GM12865 (cell line): Measurements from ENCODE around the gene AXIN1.
A peak's percentile ranks its signal among the peaks of the same experiment; 100 is the strongest.

Experiments
- DNase-seq: peaks from one replicate; pipeline ENCODE4 v3.0.0; 2010; ENCODE audit warnings: low read depth
- H3K4me3 ChIP-seq: 2 replicates; pipeline ENCODE4 v1.5.1; 2011; ENCODE audit warnings: mild to moderate bottlenecking, low read depth, low read length, control low read depth
- TF ChIP-seq, protein P1 (sequence below): IDR thresholded peaks from 2 replicates; pipeline ENCODE4 v1.5.1; 2011; ENCODE audit warnings: low read length, control low read depth, low read depth, inconsistent platforms; ENCODE audit not compliant: insufficient read depth; ENCODE audit errors: missing control alignments

AXIN1 gene

DNA sequence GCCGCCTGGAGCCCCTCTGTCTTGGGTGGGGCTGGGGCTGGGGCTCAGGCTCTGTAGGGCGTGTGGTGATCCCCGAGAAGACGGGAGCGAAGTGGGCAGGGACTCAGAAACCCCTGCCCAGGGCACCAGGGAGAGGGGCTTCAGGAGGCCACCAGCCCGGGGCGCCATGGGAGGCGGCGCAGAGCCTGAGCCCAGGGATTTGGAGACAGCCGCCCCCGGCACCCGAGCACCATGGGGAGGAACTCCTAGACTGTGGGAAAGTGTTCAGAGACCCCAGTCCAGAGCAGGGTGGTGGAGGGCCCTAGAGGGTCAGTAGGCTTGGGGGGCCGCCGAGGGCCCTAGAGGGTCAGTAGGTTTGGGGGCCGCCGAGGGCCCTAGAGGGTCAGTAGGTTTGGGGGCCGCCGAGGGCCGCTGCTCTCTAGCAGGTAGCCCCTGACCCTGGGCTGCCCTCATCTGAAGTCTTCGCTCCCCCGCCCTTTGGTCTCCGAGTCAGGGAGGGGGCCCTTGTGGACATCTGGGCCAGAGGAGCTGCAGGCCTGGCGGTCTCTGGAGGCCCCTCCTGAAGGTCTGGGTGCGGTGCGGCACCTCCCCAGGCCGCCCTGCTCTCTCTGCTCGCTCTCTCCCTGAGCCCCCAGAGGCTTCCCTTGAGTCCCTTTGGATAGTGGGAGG lies 71.4 kb downstream of the AXIN1 start:
- TF ChIP-seq, protein P1, sequence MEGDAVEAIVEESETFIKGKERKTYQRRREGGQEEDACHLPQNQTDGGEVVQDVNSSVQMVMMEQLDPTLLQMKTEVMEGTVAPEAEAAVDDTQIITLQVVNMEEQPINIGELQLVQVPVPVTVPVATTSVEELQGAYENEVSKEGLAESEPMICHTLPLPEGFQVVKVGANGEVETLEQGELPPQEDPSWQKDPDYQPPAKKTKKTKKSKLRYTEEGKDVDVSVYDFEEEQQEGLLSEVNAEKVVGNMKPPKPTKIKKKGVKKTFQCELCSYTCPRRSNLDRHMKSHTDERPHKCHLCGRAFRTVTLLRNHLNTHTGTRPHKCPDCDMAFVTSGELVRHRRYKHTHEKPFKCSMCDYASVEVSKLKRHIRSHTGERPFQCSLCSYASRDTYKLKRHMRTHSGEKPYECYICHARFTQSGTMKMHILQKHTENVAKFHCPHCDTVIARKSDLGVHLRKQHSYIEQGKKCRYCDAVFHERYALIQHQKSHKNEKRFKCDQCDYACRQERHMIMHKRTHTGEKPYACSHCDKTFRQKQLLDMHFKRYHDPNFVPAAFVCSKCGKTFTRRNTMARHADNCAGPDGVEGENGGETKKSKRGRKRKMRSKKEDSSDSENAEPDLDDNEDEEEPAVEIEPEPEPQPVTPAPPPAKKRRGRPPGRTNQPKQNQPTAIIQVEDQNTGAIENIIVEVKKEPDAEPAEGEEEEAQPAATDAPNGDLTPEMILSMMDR, result no peak
- H3K4me3 ChIP-seq, result no peak overlapping the region
- no peak for DNase-seq

DNA sequence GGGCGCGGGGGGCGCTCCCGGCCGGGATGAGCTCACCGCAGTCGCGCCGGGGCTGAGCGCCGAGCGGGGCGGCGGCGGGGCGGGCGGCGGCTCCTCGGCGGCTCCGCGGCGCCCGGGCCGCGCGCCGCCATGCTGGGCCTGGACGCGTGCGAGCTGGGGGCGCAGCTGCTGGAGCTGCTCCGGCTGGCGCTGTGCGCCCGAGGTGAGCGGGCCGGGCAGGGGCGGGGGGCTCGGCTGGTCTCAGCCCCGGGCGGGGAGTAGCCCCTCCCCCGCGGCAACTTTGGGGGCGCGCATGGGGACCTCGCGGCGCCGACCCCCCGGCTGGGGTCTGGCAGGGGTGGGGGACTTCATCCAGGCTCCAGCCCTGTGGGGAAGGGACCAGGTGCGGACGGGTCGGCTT lies 72.0 kb downstream of the AXIN1 start, which contains the start of gene ARHGDIG:
ARHGDIG (plus strand) TSS at position 40 of the 400 bp plus-strand sequence; CDS start at position 130, 90 bp downstream.
- TF ChIP-seq, protein P1, result no peak
- H3K4me3 ChIP-seq, result no peak within 1 kb of the TSS
- DNase-seq, result no peak

DNA sequence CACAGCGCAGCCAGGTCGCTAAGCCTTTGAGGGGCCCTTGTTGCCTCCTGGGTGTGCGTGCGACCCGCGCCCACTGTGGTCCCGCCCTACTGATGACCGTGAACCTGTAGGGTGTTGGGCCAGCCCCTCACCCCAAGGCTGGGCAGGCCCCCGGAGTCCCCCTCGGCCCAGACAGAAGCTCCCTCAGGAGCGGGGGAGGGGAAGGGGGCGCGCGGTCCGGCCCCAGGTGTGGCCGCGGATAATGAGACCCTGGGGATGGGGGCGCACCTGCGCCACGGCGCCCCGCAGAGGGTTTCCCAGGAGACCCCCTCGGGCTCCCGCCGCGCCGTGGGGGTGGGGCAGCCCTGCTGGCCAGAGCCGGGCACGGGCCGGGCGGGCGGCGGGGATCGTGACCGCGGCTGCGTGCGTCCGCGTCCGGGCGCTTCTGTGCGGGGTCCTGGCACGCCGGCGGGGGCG lies 72.5 kb downstream of the AXIN1 start:
- DNase-seq, result no peak
- TF ChIP-seq, protein P1, result no peak

DNA sequence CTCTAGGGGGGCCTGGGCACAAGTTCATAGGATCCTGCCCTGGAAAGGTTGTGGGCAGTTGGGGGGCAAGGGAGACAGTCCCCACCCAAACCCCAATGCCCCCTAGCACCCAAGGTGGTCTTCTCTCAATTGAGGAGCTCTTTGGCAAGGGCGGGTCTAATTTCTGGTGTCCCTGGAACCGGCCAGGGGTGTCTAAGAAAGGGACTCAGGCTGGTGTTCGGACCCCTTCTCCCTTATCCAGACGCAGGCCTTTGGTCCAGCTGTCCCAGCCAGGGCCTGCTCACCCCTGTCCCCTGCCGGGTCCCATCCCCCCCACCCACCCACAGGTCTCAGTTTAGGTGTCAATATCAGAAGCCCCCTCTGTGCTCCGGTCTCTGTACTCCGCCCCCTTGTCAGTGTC lies 73.0 kb downstream of the AXIN1 start:
- TF ChIP-seq, protein P1, result no peak
- H3K4me3 ChIP-seq, result no peak overlapping the region
- no peak for DNase-seq

More for the DNA sequence above, 72.5 kb downstream of the AXIN1 start:
- H3K4me3 ChIP-seq, result no peak overlapping the region

DNA sequence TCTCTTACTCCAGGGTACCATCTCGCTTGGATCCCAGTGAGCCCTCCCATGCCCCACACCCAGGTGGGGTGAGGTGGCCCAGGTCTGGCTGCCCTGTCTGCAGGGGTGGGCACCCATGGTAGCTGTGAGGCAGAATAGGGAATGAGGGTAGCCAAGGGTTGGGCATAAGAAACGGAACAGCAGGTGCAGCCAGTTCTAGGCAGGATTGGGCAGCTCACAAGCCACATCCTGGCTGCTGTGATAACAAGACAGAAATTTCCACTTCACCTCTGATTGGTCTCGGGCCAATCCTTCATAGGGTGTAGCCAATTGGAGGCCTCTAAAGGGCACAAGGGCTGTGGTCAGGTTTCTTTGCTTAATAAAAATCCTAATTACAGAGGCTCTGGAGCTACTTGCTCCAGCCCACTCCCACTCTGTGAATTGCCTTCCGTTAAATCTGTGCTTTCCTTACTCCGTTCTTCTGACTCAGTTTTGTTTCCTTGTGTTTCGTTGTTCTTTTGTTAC lies 73.6 kb downstream of the AXIN1 start:
- peak; percentile 61 for DNase-seq
- H3K4me3 ChIP-seq, result no peak overlapping the region
- TF ChIP-seq, protein P1, result no peak

DNA sequence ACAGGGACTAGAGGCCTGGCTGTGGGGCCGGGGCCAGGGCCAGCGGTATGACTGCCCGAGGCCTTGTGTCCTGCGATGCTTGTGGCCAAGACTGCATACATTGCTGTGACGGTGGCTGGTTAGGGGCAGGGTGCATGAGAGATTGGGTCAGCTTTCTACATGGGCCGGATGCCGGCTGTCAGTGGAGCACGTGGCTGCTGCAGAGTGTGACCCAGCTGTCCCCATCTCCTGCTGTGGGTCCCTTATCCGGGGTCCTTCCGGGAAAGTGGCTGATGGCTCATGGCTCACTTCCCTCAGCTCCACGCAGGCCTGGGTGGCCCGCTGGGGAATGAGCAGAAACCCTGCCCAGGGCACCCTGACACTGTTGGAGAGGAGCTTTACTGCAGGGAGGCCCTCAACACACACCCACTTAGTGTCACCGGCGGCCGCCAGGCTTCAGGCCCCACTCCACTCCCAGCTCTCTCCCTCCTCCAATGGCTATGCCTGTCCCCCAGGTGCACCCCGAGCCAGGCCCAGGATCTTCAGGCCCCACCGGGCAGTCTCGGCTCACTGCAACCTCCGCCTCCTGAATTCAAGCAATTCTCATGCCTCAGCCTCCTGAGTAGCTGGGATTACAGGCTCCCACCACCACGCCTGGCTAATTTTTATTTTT lies 76.0 kb downstream of the AXIN1 start:
- no peak overlapping the region for H3K4me3 ChIP-seq
- TF ChIP-seq, protein P1, result no peak
- DNase-seq, result no peak

DNA sequence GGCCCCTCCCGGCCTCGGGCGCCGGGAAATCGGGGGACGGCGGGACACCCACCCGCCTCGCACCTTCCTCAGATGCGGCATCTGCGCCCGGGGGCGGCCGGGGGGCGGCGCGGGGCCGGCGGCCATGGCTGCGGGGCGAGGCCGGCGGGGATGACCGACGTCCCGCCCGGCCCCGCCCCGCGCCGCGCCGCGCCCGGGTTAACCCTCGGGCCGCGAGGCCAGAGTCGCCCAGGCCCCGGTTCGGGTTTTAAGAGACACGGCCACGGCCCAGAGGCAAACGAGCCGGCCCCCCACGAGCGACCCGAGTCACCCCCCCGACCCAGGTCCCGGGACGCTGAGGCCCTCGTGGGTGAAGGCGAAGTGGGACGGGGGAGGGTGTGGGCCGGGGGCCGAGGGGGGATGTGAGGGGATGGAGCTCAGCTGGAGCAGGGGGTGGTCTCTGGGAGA lies 76.7 kb downstream of the AXIN1 start, which contains the start of gene RGS11:
RGS11 (minus strand) TSS at position 159 of the 447 bp plus-strand sequence; CDS start at position 126, 33 bp downstream.
- TF ChIP-seq, protein P1, result no peak
- DNase-seq, result no peak
- no peak within 1 kb of the TSS for H3K4me3 ChIP-seq
